Measurements from ENCODE around the gene CFAP299. TPM values are rescaled to one million over a fixed set of nuclear protein-coding genes. Genes with fewer than 3 reads are reported as not detected.

The CFAP299 gene
- total and polyA plus RNA-seq, 2 donors (not counting 3 experiments of a cell fraction or from before 2014, with no cell fraction given) = not detected

DNA sequence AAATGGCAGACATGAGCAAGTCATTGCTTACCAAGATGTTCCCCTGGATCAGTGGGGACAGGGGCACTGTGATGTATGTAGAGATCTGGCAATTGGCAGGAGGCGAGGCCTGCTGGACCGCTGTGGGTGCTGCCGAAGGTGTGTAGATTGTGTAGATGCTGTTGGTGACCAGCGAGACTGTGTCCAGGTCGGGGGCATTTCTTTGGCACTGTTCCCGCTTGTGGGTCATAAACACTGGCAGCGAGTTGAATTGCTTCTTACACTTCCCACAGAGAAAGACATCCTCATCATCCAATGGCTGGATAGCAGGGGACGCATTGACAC is 52.7 kb downstream of the CFAP299 start:
- FAIRE-seq (no peak), DNase-seq (ENCODE audit: low read depth, low spot score) (no peak)
- no peaks in the 10 kb centered on the region for H4K20me1 ChIP-seq (replicated peaks; ENCODE audit: control insufficient read depth, extremely low read depth, insufficient read depth, low read length)
- H3K27ac ChIP-seq (ENCODE audit: insufficient read depth, low read depth, low read length) = no peak overlapping the region
- H2AFZ ChIP-seq (ENCODE audit: low read depth, low read length) = no peak overlapping the region
- no peaks in the 10 kb centered on the region for H3K9me3 ChIP-seq (replicated peaks; ENCODE audit: control insufficient read depth, insufficient read depth, low read length)
- no peaks in the 10 kb centered on the region for H3K79me2 ChIP-seq (ENCODE audit: control insufficient read depth, insufficient read depth, low read length)
- H3K4me2 ChIP-seq (ENCODE audit: insufficient read depth, low read length) = no peak overlapping the region
- POLR2A ChIA-PET = no interaction called here
- no peaks in the 10 kb centered on the region for H3K36me3 ChIP-seq (ENCODE audit: control insufficient read depth in 2 of 2, extremely low read depth in 1 of 2, insufficient read depth in 2 of 2, low read length in 2 of 2)
- BruUV-seq (replicated peaks) = no TSS peak
- H3K4me3 ChIP-seq (replicated peaks in 1 of 3; ENCODE audit: insufficient read depth in 1 of 3, low read depth in 1 of 3, low read length in 3 of 3) = no peak overlapping the region
- no peaks in the 10 kb centered on the region for H3K4me1 ChIP-seq (ENCODE audit: control insufficient read depth, extremely low read depth, insufficient read depth, low read length)
- CTCF ChIA-PET = no interaction called here
- H3K9ac ChIP-seq (replicated peaks; ENCODE audit: extremely low read depth, insufficient read depth, low read length) = no peak overlapping the region
- no peaks in the 10 kb centered on the region for H3K27me3 ChIP-seq (ENCODE audit: control insufficient read depth in 2 of 2, insufficient read depth in 2 of 2, low read length in 2 of 2)
- no peaks in the 10 kb centered on the region for H3K9me1 ChIP-seq (replicated peaks; ENCODE audit: control insufficient read depth, extremely low read depth, insufficient read depth, low read length)
- intact Hi-C loops (cut with micrococcal nuclease) = no loop called here
- dilution Hi-C loops (cut with MboI; ENCODE audit: extremely low pct_ligation_motif_present, low sequenced_read_pairs) = no loop called here
- TF ChIP-seq CTCF (IDR thresholded peaks at IDR 0.05; ENCODE audit: extremely low read depth in 1 of 2, insufficient read depth in 1 of 2, low read depth in 1 of 2, low read length in 2 of 2) = no peak
- TF ChIP-seq FOS (IDR thresholded peaks at IDR 0.05; ENCODE audit: borderline replicate concordance, insufficient read depth, low read length) = no peak
- no peak for TF ChIP-seq POLR2AphosphoS5 (IDR thresholded peaks at IDR 0.05; ENCODE audit: insufficient read depth, low read depth, low read length)
- no peak for TF ChIP-seq MAX (IDR thresholded peaks at IDR 0.05; ENCODE audit: insufficient read depth, insufficient read length)
- TF ChIP-seq JUN (IDR thresholded peaks at IDR 0.05; ENCODE audit: borderline replicate concordance, insufficient read depth, insufficient read length, low read depth) = no peak
- no peak for TF ChIP-seq POLR2A (IDR thresholded peaks at IDR 0.05; ENCODE audit: low read depth, low read length)
- TF ChIP-seq GATA2 (IDR thresholded peaks at IDR 0.05; ENCODE audit: insufficient read depth, insufficient read length, low read depth, low read length) = no peak
- TF ChIP-seq MYC (IDR thresholded peaks at IDR 0.05; ENCODE audit: low read depth, low read length) = no peak
- no peak for TF ChIP-seq EZH2 (IDR thresholded peaks at IDR 0.05; ENCODE audit: borderline replicate concordance, low read depth, low read length, severe bottlenecking)

All from endothelial cell of umbilical vein (primary cell).